ENCODE measurements around the gene ABHD12B.

- TF ChIP-seq CTCF (IDR thresholded peaks at IDR 0.05; ENCODE audit: insufficient read depth, low read depth, low read length) (no peak), EZH2 (IDR thresholded peaks at IDR 0.05; ENCODE audit: insufficient read depth, low read length) (no peak)
These were observed 42.9 kb upstream of the ABHD12B start for GRCh38 chr14:50828721-50829488.
